ENCODE data around the gene FAF1.

The FAF1 gene

GRCh38 chr1:50681931-50682330, 278.1 kb downstream of the FAF1 start:
- DNase-seq: no peak

- no peak for DNase-seq
These were observed 292.2 kb downstream of the FAF1 start for GRCh38 chr1:50667710-50668356.

- DNase-seq: no peak
These were observed 292.8 kb downstream of the FAF1 start for GRCh38 chr1:50667272-50667671.

- no peak for DNase-seq
These were observed 293.2 kb downstream of the FAF1 start for GRCh38 chr1:50666849-50667248.

GRCh38 chr1:50665413-50665812, 294.7 kb downstream of the FAF1 start:
- no peak for DNase-seq

GRCh38 chr1:50661626-50662025, 298.4 kb downstream of the FAF1 start:
- no peak for DNase-seq

GRCh38 chr1:50659107-50659662, 300.9 kb downstream of the FAF1 start:
- DNase-seq: no peak

- no peak for DNase-seq
These were observed 301.5 kb downstream of the FAF1 start for GRCh38 chr1:50658459-50659076.

- DNase-seq: no peak
These were observed 303.1 kb downstream of the FAF1 start for GRCh38 chr1:50656931-50657330.

GRCh38 chr1:50651476-50652263, 308.4 kb downstream of the FAF1 start:
- no peak for DNase-seq

- no peak for DNase-seq
These were observed 313.5 kb downstream of the FAF1 start for GRCh38 chr1:50646526-50646925.

GRCh38 chr1:50645139-50645538, 314.9 kb downstream of the FAF1 start:
- no peak for DNase-seq

GRCh38 chr1:50644447-50645105, 315.5 kb downstream of the FAF1 start:
- no peak for DNase-seq

GRCh38 chr1:50637460-50637859, 322.6 kb downstream of the FAF1 start:
- DNase-seq: no peak

GRCh38 chr1:50634251-50634650, 325.8 kb downstream of the FAF1 start:
- DNase-seq: no peak

GRCh38 chr1:50633465-50633864, 326.6 kb downstream of the FAF1 start:
- no peak for DNase-seq

GRCh38 chr1:50631161-50631560, 328.9 kb downstream of the FAF1 start:
- no peak for DNase-seq

- DNase-seq: no peak
These were observed 337.8 kb downstream of the FAF1 start for GRCh38 chr1:50622259-50622658.

GRCh38 chr1:50620680-50621329, 339.3 kb downstream of the FAF1 start:
- no peak for DNase-seq

- no peak for DNase-seq
These were observed 344.9 kb downstream of the FAF1 start for GRCh38 chr1:50615036-50615750.

GRCh38 chr1:50611675-50612074, 348.4 kb downstream of the FAF1 start:
- DNase-seq: no peak

GRCh38 chr1:50610563-50610962, 349.5 kb downstream of the FAF1 start:
- no peak for DNase-seq
